ENCODE measurements around the gene OTOG.

Gene OTOG

DNA sequence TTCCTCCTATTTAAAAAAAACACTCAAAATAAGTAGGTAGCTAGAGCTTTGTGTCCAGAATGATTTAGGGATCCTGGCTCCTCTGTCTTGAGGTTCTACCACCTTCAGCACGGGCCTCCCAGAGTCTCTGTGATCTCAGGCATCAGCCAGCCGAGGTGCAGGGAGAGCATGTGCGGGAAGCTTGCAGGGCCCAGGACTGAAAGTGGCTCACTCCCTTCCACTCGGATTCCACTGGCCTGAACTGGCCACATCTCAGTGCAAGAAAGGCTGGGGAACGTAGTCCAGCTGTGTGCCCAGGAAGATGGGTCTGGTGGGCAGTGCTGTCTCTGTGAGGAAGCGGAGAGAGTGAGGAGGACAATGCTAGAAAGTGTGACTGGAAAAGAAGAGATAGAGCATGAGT is 104.0 kb downstream of the OTOG start:
- DNase-seq (ENCODE audit: low read depth in 2 of 2), result no peak

DNA sequence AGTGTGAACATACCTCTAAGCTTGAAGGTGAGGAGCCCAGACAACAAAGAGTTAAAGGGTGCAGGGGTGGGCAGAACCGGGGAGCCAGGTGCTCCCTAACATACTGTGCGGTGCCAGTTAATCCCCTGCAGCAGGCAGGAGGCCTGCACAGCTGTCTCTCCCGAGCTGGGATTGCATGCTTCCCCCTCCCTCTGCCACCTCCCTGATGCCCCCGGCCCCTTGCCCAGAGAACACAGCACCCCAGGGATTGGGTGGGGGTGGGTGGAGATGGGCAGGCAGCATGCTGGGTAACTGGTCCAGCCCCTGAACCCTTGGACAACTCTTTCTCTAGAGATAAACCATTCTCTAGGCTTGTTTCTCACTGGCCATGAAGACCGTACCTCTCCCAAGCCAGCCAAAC is 104.6 kb downstream of the OTOG start:
- DNase-seq (ENCODE audit: low read depth in 2 of 2), result no peak

- DNase-seq (ENCODE audit: low read depth in 2 of 2), result no peak
These were observed 105.5 kb downstream of the OTOG start for GRCh38 chr11:17652556-17652955.

DNA sequence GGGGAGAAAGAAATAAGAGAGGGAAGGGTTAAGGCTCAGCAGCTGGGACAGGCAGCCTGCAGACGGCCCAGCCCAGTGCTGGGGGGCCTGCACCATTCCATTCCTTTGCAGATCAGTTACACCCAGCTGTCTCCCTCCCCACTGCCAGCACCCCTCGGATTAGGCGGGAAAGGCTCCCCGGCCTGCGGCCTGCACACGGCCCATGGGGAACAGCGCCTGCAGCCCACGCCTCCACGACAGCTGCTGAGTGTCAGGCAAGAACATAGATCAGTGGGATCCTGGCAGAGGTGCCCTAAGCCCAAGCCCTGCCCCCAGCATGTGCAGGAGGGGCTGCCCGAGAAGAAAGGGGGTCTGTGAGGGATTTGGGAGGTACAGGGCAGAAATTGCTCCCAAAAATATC is 106.6 kb downstream of the OTOG start:
- no peak for DNase-seq (ENCODE audit: low read depth in 2 of 2)

DNA sequence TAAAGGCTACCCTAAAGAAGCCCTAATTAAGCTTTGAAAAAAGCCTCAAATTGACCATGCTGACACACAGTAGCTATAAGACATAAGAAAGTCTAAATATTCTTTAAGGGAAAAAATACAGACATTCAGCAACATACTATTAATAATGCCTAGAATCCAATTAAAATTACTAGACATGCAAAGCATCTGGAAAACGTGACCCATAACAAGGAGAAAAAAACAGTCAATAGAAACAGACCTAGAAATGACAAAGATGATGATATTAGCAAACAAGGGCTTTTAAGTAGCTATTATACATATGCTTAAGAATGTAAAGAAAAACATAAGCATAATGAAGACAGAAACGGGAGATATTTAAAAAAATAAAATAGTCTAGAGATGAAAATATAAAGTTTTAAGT is 108.6 kb downstream of the OTOG start:
- no peak for DNase-seq (ENCODE audit: low read depth in 2 of 2)

- DNase-seq (ENCODE audit: low read depth in 2 of 2), result no peak
These were observed 111.2 kb downstream of the OTOG start for GRCh38 chr11:17658211-17658610.

DNA sequence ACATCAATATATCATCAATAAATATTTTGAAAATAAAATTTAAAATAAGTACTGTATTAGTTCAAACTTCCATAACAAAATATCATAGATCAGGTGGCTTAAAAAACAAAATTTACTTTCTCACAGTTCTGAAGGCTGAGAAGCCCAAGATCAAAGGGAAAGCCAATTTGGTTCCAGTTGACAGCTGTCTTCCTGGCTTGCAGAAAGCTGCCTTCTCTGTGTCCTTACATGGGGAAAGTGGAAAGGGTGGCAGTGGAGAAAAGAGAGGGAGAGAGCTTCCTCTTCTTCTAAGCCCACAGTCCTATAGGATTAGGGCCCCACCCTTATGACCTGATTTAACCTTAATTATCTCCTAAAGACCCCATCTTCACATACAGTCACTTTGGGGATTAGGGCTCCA is 121.1 kb downstream of the OTOG start:
- DNase-seq (ENCODE audit: low read depth in 2 of 2), result no peak

- DNase-seq (ENCODE audit: low read depth in 2 of 2), result no peak
These were observed 125.4 kb downstream of the OTOG start for GRCh38 chr11:17672469-17672868.

DNA sequence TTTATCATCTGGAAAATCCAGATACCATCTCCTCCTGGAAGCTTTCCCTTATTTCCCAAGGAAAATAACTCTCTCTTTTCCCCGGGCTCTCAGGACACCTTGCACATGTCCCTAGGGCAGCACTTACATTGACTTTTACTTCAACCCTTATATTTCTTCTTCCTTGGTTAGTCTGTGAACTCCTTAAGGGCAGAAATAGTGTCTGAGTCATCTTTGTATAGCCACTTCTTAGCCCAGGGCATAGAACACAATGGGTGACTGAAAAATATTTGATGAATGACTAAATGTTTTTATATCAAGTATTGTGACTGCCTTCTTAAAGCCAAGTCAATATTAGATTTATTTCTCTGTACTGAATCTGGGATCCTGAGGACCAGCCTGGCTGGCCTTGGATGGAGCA is 126.9 kb downstream of the OTOG start:
- DNase-seq (ENCODE audit: low read depth in 2 of 2), result no peak

DNA sequence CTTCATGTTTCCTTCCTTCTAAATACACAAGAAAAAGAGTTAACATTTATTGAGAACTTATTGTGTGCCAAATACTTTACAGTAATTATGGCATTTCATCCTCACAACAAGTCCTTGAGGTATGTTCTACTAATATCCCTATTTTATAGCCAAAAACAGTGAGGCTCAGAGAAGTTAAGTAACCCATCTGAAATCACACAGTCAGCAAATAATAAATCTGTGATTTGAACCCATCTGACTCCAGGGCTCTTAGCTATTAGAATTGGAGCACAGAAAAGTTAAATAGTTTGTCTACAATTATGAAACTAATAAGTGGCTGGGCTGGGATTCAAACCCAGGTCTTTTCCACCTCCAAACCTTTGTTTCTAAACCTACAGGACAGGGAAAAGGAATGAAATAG is 135.8 kb downstream of the OTOG start:
- no peak for DNase-seq (ENCODE audit: low read depth in 2 of 2)

- DNase-seq (ENCODE audit: low read depth in 2 of 2), result no peak
These were observed 136.5 kb downstream of the OTOG start for GRCh38 chr11:17683377-17684161.

- DNase-seq (ENCODE audit: low read depth in 2 of 2), result no peak
These were observed 137.5 kb downstream of the OTOG start for GRCh38 chr11:17684550-17684949.

- DNase-seq (ENCODE audit: low read depth in 2 of 2), result no peak
These were observed 139.3 kb downstream of the OTOG start for GRCh38 chr11:17686231-17686980.

DNA sequence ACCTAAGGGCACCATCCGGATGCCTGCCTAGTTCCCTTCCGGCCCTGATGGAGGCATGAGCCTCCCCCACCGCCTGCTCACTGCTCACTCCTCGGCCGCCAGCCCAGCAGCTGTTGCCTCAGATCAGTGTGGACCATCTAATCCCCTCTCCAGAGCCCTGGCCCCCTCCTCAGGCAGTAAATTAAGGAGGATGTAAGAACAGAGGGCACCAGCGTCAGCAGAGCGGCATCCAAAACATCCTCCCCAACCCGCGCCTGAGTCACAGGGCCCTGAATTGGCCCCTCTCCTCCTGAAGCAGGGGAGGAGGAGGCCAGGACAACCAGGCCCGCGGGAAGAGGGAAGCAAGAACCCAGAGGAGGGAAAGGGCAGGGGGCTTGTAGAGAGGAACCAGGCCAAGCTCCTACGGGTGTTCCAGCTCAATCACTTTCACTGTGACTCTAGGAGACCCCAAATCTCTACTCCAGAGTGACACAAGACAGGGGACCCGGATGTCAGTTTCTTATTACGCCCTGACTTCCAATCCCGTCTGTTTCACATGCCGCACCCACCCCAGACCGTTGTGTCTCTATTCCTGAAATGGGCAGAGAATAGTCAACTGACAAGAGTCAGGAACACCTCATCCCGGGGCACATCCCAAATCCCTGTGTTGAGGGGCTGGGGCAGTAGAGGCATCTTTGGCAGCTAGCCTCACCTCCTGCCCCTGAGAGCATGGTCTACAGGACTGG is 141.0 kb downstream of the OTOG start:
- no peak for DNase-seq (ENCODE audit: low read depth in 2 of 2)

DNA sequence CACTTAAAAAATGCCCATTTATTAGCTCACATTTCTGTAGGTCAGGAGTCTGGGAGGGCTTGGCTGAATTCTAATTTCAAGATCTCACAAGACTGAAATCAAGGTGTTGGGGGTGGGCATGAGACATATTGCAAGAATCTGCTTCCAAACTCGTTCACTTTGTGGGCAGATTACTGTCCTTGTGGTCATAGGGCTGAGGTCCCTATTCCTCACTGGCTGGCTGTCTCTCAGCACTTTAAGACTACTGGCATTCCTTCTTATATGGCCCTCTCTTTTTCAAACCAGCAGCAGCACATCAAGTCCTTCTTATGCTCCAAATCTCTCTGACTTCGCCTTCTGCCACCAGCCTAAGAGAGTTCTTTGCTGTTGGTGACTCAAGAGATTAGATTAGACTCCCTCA is 144.5 kb downstream of the OTOG start:
- no peak for DNase-seq (ENCODE audit: low read depth in 2 of 2)

GRCh38 chr11:17691976-17692375 is 144.9 kb downstream of the OTOG start:
- no peak for DNase-seq (ENCODE audit: low read depth in 2 of 2)

- DNase-seq (ENCODE audit: low read depth in 2 of 2), result no peak
These were observed 145.9 kb downstream of the OTOG start for GRCh38 chr11:17692931-17693330.

DNA sequence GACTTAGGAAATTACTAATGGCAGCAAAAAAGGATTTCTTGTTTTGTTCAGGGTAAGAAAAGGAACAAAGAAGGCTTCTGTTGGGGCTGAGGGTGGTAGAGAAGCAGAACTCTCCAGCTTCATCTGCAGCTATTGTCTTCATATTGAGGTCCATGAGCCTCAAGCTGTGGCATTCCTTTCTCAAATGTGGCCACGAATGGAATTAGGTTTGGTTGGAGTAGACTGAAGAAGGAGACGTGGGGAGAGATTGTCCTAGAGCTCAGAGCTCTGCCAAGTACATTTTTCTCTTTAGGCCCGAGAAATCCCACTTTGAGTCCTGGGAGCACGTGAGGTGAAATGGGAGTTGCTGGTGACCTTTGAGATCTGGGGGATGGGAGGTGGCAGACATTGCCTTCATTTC is 146.5 kb downstream of the OTOG start:
- DNase-seq (ENCODE audit: low read depth in 2 of 2), result no peak

- DNase-seq (ENCODE audit: low read depth in 2 of 2), result no peak
These were observed 147.5 kb downstream of the OTOG start for GRCh38 chr11:17694494-17695110.

DNA sequence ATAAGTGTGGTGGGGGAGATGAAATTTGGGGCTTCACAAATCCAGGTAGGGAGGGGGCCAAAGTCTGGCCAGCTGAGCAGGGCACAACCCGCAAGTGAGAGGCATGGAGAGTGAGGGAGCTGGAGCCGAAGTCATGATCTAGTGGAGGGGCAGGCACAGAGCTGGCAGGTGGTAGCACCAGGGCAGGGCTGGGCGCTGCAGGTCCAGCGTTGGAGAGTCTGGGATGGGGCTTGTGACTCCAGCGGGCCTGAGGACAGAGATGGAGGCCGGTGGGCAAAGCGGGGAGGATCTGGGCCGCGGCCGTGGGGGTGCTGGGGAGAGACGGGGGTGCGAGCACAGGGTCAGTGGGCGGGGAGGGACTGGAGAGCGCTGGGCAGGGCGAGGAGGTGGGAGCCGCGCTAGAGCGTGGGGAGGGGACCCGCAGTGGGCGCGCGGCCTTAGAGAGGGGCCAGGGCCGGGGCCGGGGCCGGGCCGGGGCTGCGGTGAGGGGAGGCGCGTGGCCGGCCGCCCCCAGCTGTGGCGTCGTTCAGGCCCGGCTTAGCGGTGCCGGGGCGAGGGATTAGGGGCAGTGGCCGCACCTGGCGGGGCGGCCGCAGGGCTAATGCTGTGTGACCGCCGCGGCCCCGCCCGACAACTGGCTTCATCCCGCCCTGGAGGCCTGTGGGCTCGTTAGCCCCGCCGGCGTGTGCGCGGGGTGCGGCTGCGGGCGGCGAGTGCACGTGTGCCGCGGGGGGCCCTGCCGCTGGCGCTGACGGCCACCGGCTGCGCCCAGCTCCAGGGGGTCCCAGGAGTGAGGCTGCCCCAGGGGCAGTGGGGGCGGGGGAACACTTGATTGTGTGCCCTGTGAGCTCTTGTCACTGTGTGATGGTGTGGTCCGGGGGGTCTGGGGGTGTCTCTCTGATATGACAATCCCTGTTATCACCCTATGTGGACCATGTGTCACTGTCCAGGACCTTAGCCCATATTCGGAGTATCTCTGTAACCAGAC is 148.7 kb downstream of the OTOG start:
- no peak for DNase-seq (ENCODE audit: low read depth in 2 of 2)

DNA sequence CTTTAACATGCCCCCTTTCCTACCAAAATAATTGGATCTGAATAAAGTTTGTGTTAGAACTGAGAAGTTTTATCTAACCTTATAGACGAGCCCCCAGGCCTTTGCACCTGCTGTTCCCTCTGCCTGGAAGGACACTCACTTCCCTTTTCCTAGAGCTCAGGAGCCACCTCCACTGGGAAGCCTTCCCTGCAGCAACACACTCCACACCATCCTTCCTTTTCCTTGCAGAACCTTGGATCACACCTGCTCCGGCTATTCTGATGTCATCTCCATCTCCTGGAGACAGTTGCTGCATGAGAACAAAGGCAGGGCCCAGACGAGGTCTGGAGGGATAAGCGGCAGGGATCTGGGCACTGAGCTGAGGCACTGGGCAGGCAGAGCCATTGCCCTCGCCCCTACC is 149.7 kb downstream of the OTOG start:
- no peak for DNase-seq (ENCODE audit: low read depth in 2 of 2)

Measured in stimulated activated CD8-positive, alpha-beta memory T cell treated with anti-CD3 and anti-CD28 coated beads, Interleukin-15, amount 100 ng/mL, for 48 hours (primary cell).